Psoas muscle (tissue), 8 donors: ENCODE results near the gene TRMT11. TPM values are rescaled to one million over a fixed set of nuclear protein-coding genes. Genes with fewer than 3 reads are reported as not detected.

Experiments used
- ATAC-seq, 4 donors: fragments of 200-7000 bp; cut with Tn5 transposase; one replicate each; pipeline ENCODE4 v1.9.1; 2020; ENCODE audit warnings: moderate library complexity in 3 of 4, mild to moderate bottlenecking in 2 of 4
- DNase-seq, 2 donors: peaks; one replicate each; pipeline ENCODE4 v3.0.0-alpha.2; 2020
- H3K27ac ChIP-seq: fragments of 200-600 bp; one replicate; pipeline ENCODE4 v1.8.0; 2022
- H3K27me3 ChIP-seq, 3 donors: fragments of 200-600 bp in 1 of 3; one replicate each; pipeline versions ENCODE4 v1.6.1 to v1.8.0; 2013 to 2022; ENCODE audit warnings: low read length in 2 of 3, mild to moderate bottlenecking in 2 of 3, moderate library complexity in 1 of 3; ENCODE audit not compliant: insufficient read depth in 3 of 3
- H3K36me3 ChIP-seq, 2 donors: fragments of 200-600 bp in 1 of 2; one replicate each; pipeline versions ENCODE4 v1.6.1 to v1.8.0; 2013 to 2022; ENCODE audit warnings: low read depth in 1 of 2, mild to moderate bottlenecking in 1 of 2, moderate library complexity in 1 of 2; ENCODE audit not compliant: insufficient read depth in 1 of 2
- H3K4me1 ChIP-seq: fragments of 200-600 bp; one replicate; pipeline ENCODE4 v1.8.0; 2022
- H3K4me3 ChIP-seq: fragments of 200-600 bp; one replicate; pipeline ENCODE4 v1.8.0; 2022; ENCODE audit warnings: mild to moderate bottlenecking
- H3K9me3 ChIP-seq: fragments of 200-600 bp; one replicate; pipeline ENCODE4 v1.8.0; 2022
- WGBS, 3 donors: extraction: QIAGEN DNeasy Blood & Tissue Kit; methylation state at CpG; one replicate each; pipeline versions ENCODE4 v1.1.6 to v1.1.7; 2013; 5-methylcytosine and 5-hydroxymethylcytosine counted together
- intact Hi-C, 2 donors: fragments of 100-400 bp; cut with DNase I; formaldehyde crosslinking; loops; one replicate each; pipeline versions ENCODE4 v1.11.0 to v1.14.2; 2022
- polyA plus RNA-seq, 3 donors: library from polyadenylated mRNA; stranded (reverse); fragments of 200-250 nt; gene quantifications; one replicate each; pipeline ENCODE4 v1.2.3, GENCODE V29; 2013
- total RNA-seq, 4 donors: library from RNA; stranded (reverse); fragmentation: NEBNext Ultra II Directional in 2 of 4; extraction: Animal tissue kit (Norgen Biotek cat#: 25700) in 2 of 4; gene quantifications; one replicate each; pipeline versions ENCODE4 v1.2.1 to v1.2.4, GENCODE V29; 2021 to 2023
- TF ChIP-seq, protein P1 (sequence below): fragments of 200-600 bp; IDR thresholded peaks from one replicate; pipeline ENCODE4 v1.8.0; 2022; ENCODE audit warnings: antibody characterized with exemption
- donor health status: healthy with polysubstance abuse.
- donor health status: DM: no; HTN: no; CAD: no; lungs with moderate emphysema.
- donor health status: Bipolar disorder and iron deficiency.
- donor health status: healthy.
- donor health status: DM: yes; HTN: yes; CAD: no.
- donor health status: DM: no; HTN: no; CAD: no.
- donor health status: DM: no; HTN: no; CAD: no.
- donor health status: DM: yes; HTN: yes; CAD: no.

Gene TRMT11
- total and polyA plus RNA-seq, 7 donors = 4.1 to 9.3 (median 7.8) TPM

GRCh38 chr6:126071000-126071647, 84.8 kb downstream of the TRMT11 start:
- TF ChIP-seq, protein P1, sequence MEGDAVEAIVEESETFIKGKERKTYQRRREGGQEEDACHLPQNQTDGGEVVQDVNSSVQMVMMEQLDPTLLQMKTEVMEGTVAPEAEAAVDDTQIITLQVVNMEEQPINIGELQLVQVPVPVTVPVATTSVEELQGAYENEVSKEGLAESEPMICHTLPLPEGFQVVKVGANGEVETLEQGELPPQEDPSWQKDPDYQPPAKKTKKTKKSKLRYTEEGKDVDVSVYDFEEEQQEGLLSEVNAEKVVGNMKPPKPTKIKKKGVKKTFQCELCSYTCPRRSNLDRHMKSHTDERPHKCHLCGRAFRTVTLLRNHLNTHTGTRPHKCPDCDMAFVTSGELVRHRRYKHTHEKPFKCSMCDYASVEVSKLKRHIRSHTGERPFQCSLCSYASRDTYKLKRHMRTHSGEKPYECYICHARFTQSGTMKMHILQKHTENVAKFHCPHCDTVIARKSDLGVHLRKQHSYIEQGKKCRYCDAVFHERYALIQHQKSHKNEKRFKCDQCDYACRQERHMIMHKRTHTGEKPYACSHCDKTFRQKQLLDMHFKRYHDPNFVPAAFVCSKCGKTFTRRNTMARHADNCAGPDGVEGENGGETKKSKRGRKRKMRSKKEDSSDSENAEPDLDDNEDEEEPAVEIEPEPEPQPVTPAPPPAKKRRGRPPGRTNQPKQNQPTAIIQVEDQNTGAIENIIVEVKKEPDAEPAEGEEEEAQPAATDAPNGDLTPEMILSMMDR = no peak
- ATAC-seq (no peak), DNase-seq (no peak)
- Histone ChIP-seq H3K4me1 (no peaks in the 10 kb centered on the region), H3K27ac (no peak overlapping the region), H3K27me3 (no peaks in the 10 kb centered on the region), H3K9me3 (no peaks in the 10 kb centered on the region), H3K4me3 (no peak overlapping the region), H3K36me3 (no peaks in the 10 kb centered on the region)
- WGBS, 3 donors = 70 to 80% (median 71%) methylated on average over 7 of the region's 7 CpGs
- intact Hi-C loops = no loop called here

DNA sequence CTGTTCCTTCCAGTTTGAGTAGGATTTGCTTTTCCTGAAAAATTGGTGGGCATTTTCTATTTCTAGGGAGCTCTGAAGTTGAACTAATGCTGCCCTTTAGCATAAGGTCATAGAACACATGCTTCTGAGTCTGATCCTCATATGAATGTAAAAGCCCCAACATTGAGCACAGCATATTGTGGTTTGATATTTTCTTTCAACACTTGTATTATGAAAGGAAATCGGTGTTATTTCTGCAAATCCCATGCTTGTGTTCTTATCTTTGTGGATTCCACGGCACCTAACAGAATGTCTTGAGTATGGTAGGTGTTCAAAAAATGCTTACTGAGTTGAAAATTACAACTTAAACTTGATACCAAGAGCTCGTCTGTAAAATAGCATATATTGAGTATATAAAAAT, 85.8 kb downstream of the TRMT11 start:
- WGBS, 3 donors = 86 to 88% (median 86%) methylated on average over 3 of the region's 3 CpGs
- Histone ChIP-seq H3K27me3 (no peaks in the 10 kb centered on the region), H3K4me3 (no peak overlapping the region), H3K4me1 (no peaks in the 10 kb centered on the region), H3K9me3 (no peaks in the 10 kb centered on the region), H3K27ac (no peak overlapping the region), H3K36me3 (no peaks in the 10 kb centered on the region)
- DNase-seq = no peak
- TF ChIP-seq, protein P1 = no peak
- intact Hi-C loops = no loop called here
- no peak for ATAC-seq

GRCh38 chr6:126072834-126073233, 86.5 kb downstream of the TRMT11 start:
- TF ChIP-seq, protein P1 = no peak
- Histone ChIP-seq H3K4me1 (no peaks in the 10 kb centered on the region), H3K27me3 (no peaks in the 10 kb centered on the region), H3K9me3 (no peaks in the 10 kb centered on the region), H3K27ac (no peak overlapping the region), H3K4me3 (no peak overlapping the region), H3K36me3 (no peaks in the 10 kb centered on the region)
- no peak for DNase-seq
- 92 to 95% (median 95%) methylated on average over 2 of the region's 2 CpGs for WGBS, 3 donors
- intact Hi-C loops = no loop called here
- no peak for ATAC-seq

- Histone ChIP-seq H3K4me1 (no peaks in the 10 kb centered on the region), H3K36me3 (no peaks in the 10 kb centered on the region), H3K27me3 (no peaks in the 10 kb centered on the region), H3K27ac (no peak overlapping the region), H3K4me3 (no peak overlapping the region), H3K9me3 (no peaks in the 10 kb centered on the region)
- TF ChIP-seq, protein P1 = no peak
- ATAC-seq = no peak
- DNase-seq = no peak
- 72 to 79% (median 75%) methylated on average over 4 of the region's 4 CpGs for WGBS, 3 donors
- intact Hi-C loops = no loop called here
Measured at GRCh38 chr6:126075335-126076071, 89.2 kb downstream of the TRMT11 start.
